Esophagus squamous epithelium (tissue), 5 donors: ENCODE data around the gene NAV2. TPM values are rescaled to one million over a fixed set of nuclear protein-coding genes. Genes with fewer than 3 reads are reported as not detected.

Experiments
- DNase-seq: peaks from one replicate; lab custom pipeline; 2025; lab: John Stamatoyannopoulos, UW
- H3K27ac ChIP-seq, 4 donors: fragments of 200-600 bp; sonication (generic); one replicate each; pipeline ENCODE4 v1.5.1; 2016 to 2019; ENCODE audit warnings: mild to moderate bottlenecking in 1 of 4
- H3K27me3 ChIP-seq, 4 donors: fragments of 200-600 bp; sonication (generic); 1 replicate in 3 of 4; 2 replicates in 1 of 4; pipeline versions ENCODE4 v1.5.1 to v1.6.0; 2017 to 2021; ENCODE audit warnings: antibody characterized with exemption in 1 of 4
- H3K36me3 ChIP-seq, 3 donors: fragments of 200-600 bp; sonication (generic); one replicate each; pipeline ENCODE4 v1.5.1; 2016 to 2019
- H3K4me1 ChIP-seq, 3 donors: fragments of 200-600 bp; sonication (generic); one replicate each; pipeline ENCODE4 v1.5.1; 2017 to 2019
- H3K4me3 ChIP-seq, 4 donors: fragments of 200-600 bp; sonication (generic); 1 replicate in 3 of 4; 2 replicates in 1 of 4; pipeline ENCODE4 v1.5.1; 2016 to 2019; ENCODE audit warnings: mild to moderate bottlenecking in 2 of 4, moderate library complexity in 1 of 4
- H3K9me3 ChIP-seq, 3 donors: fragments of 200-600 bp; sonication (generic); one replicate each; pipeline ENCODE4 v1.5.1; 2016 to 2019
- CTCF ChIP-seq, 6 experiments: fragments of 450-650 bp in 4 of 6; fragments of 200-600 bp in 2 of 6; sonication (generic) in 2 of 6; IDR thresholded peaks; one replicate each; pipeline ENCODE4 v1.5.1; 2016 to 2019; ENCODE audit warnings: antibody characterized with exemption in 6 of 6, mild to moderate bottlenecking in 4 of 6, moderate library complexity in 4 of 6
- POLR2A ChIP-seq, 4 donors: fragments of 450-650 bp; IDR thresholded peaks; one replicate each; pipeline ENCODE4 v1.6.1; 2017; ENCODE audit warnings: antibody characterized with exemption in 4 of 4, mild to moderate bottlenecking in 4 of 4, moderate library complexity in 3 of 4
- WGBS, 2 donors: methylation state at CpG; one replicate each; pipeline ENCODE4 v1.1.5; 2018; 5-methylcytosine and 5-hydroxymethylcytosine counted together
- intact Hi-C: fragments of 100-400 bp; cut with DNase I; formaldehyde crosslinking; loops from one replicate; pipeline ENCODE4 v1.15.0; 2022
- total RNA-seq, 4 donors: library from RNA; depleted of rRNA; stranded (reverse); fragments of >200 nt; gene quantifications; one replicate each; pipeline ENCODE4 v1.1.0, GENCODE V29; 2016
- donor health status: DM: yes; HTN: yes; CAD: no.

NAV2 gene
- total RNA-seq, 4 donors from 2014 or later: 4.9 to 19.1 (median 14.6) TPM

DNA sequence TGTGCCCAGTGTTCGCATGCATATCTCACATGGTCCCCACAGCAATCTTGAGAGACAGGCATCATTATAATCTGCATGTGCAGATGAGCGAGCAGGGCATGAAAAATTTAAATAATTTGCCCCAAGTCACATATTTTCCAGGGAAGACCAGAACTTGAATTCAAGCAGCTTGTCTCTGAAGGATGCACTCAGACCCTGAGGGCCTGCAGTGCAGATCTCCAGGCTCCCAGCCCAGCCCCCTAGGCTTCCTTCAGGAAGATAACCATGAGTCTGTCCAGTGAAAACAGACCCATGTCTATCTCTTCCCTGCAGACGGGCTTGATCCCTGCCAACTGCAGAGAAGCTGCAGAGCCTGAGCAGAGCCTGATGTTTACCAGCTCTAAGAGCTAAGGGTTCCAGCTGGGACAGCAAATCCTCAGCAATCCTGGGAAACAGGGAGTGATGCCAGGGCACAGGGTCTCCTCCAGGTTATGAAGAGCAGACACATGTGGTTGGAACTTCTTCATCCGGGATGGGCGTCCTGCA lies 55.1 kb downstream of the NAV2 start:
- Histone ChIP-seq H3K36me3 (no peaks in the 10 kb centered on the region), H3K4me1 (no peaks in the 10 kb centered on the region), H3K9me3 (no peaks in the 10 kb centered on the region), H3K27ac (no peak overlapping the region), H3K4me3 (no peak overlapping the region), H3K27me3 (no peaks in the 10 kb centered on the region)
- intact Hi-C loops: no loop called here
- no peak for TF ChIP-seq CTCF (IDR thresholded peaks at IDR 0.05)
- TF ChIP-seq POLR2A (IDR thresholded peaks at IDR 0.05): no peak
- WGBS, 2 donors: 75 to 76% methylated on average over 4 of the region's 5 CpGs
- no peak for DNase-seq

GRCh38 chr11:19768197-19768596 lies 55.6 kb downstream of the NAV2 start:
- H3K9me3 ChIP-seq: no peaks in the 10 kb centered on the region
- WGBS, 2 donors: 72 to 89% methylated on average over 4 to 6 of the region's 6 CpGs
- DNase-seq: no peak
- H3K27ac ChIP-seq: no peak overlapping the region
- TF ChIP-seq POLR2A (IDR thresholded peaks at IDR 0.05): no peak
- TF ChIP-seq CTCF (IDR thresholded peaks at IDR 0.05): no peak
- no peak overlapping the region for H3K4me3 ChIP-seq
- H3K27me3 ChIP-seq: no peaks in the 10 kb centered on the region
- H3K36me3 ChIP-seq: no peaks in the 10 kb centered on the region
- intact Hi-C loops: no loop called here
- no peaks in the 10 kb centered on the region for H3K4me1 ChIP-seq

- Histone ChIP-seq H3K4me1 (no peaks in the 10 kb centered on the region), H3K9me3 (no peaks in the 10 kb centered on the region), H3K27me3 (no peaks in the 10 kb centered on the region), H3K27ac (no peak overlapping the region), H3K4me3 (no peak overlapping the region), H3K36me3 (no peaks in the 10 kb centered on the region)
- intact Hi-C loops: no loop called here
- TF ChIP-seq POLR2A (IDR thresholded peaks at IDR 0.05) (no peak), CTCF (IDR thresholded peaks at IDR 0.05) (no peak)
- no peak for DNase-seq
Observed at GRCh38 chr11:19768815-19769214, 56.2 kb downstream of the NAV2 start.

DNA sequence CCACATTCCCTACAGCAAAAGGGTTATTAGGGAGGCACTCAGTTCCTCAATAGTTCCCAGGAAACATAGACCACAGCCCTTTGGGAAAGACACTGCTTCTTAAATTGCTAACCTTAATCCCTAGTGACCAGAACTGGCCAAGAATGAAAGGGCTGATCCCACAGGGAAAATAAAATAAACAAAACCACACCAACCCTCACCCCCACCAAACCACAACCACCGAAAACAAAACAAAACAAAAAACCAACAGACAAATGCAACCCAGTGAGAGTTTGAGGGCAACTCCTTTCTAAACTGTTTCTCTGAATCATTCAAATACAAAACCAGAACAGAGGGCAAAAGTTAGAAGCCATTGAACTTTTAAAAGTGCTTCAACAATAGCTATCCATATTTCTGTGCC lies 57.2 kb downstream of the NAV2 start:
- 33 to 70% methylated on average over 1 of the region's 1 CpG for WGBS, 2 donors
- H3K4me3 ChIP-seq: no peak overlapping the region
- DNase-seq: no peak
- intact Hi-C loops: no loop called here
- H3K27me3 ChIP-seq: no peaks in the 10 kb centered on the region
- H3K4me1 ChIP-seq: no peaks in the 10 kb centered on the region
- H3K9me3 ChIP-seq: no peaks in the 10 kb centered on the region
- TF ChIP-seq CTCF (IDR thresholded peaks at IDR 0.05): no peak
- TF ChIP-seq POLR2A (IDR thresholded peaks at IDR 0.05): no peak
- no peak overlapping the region for H3K27ac ChIP-seq
- H3K36me3 ChIP-seq: no peaks in the 10 kb centered on the region

GRCh38 chr11:19770277-19770676 lies 57.6 kb downstream of the NAV2 start:
- 29 to 67% methylated on average over 1 to 2 of the region's 2 CpGs for WGBS, 2 donors
- Histone ChIP-seq H3K4me1 (no peaks in the 10 kb centered on the region), H3K27ac (no peak overlapping the region), H3K36me3 (no peaks in the 10 kb centered on the region), H3K4me3 (no peak overlapping the region), H3K27me3 (no peaks in the 10 kb centered on the region), H3K9me3 (no peaks in the 10 kb centered on the region)
- TF ChIP-seq POLR2A (IDR thresholded peaks at IDR 0.05) (no peak), CTCF (IDR thresholded peaks at IDR 0.05) (no peak)
- intact Hi-C loops: no loop called here
- no peak for DNase-seq
